BJ (cell line): Measurements from ENCODE around the gene TSPAN18. TPM values are rescaled to one million over a fixed set of nuclear protein-coding genes. Genes with fewer than 3 reads are reported as not detected.

Experiments used
- CTCF ChIA-PET: fragments of 350-600 bp; formaldehyde crosslinking; extraction: SDS; loops from one replicate; lab custom pipeline; 2021; ENCODE audit warnings: antibody characterized with exemption, inconsistent platforms; lab: Yijun Ruan, JAX
- POLR2A ChIA-PET: fragments of 300-600 bp; sonication (Branson Sonifier 250); formaldehyde crosslinking; extraction: SDS; loops from one replicate; lab custom pipeline; 2021; ENCODE audit warnings: antibody characterized with exemption; lab: Charles Lee
- DNase-seq: peaks from one replicate; pipeline ENCODE4 v3.0.0-alpha.2; 2011; ENCODE audit warnings: low read depth
- H3K27me3 ChIP-seq: 2 replicates; pipeline ENCODE4 v1.6.0; 2011; ENCODE audit warnings: low read length; ENCODE audit not compliant: control insufficient read depth, insufficient read depth
- H3K36me3 ChIP-seq: 2 replicates; pipeline ENCODE4 v1.5.1; 2011; ENCODE audit warnings: low read length; ENCODE audit not compliant: control insufficient read depth, insufficient read depth
- H3K4me3 ChIP-seq: 2 replicates; pipeline ENCODE4 v1.5.1; 2011; ENCODE audit warnings: low read depth, mild to moderate bottlenecking, control low read depth, low read length
- CTCF ChIP-seq: IDR thresholded peaks from 2 replicates; pipeline ENCODE4 v1.5.1; 2011; ENCODE audit warnings: low read depth, mild to moderate bottlenecking, control low read depth, inconsistent platforms, low read length, moderate library complexity; ENCODE audit not compliant: insufficient read depth
- polyA plus RNA-seq: library from polyadenylated mRNA; depleted of rRNA; stranded (reverse); fragments of >200 nt; gene quantifications from 2 replicates; pipeline ENCODE4 v1.2.3, GENCODE V29; 2011

The TSPAN18 gene
- polyA plus RNA-seq, 1 experiment: 0.55 TPM

GRCh38 chr11:44814881-44815592 lies 88.3 kb downstream of the TSPAN18 start:
- DNase-seq: no peak
- ChIA-PET POLR2A (no interaction called here), CTCF (interaction anchor here (0.6 to 1.6 kb wide), 2 partner anchors 19 to 78 kb away, joined by 3 to 5 read pairs; no protein-coding TSS in a partner anchor)
- TF ChIP-seq CTCF: no peak
- no peaks in the 10 kb centered on the region for H3K36me3 ChIP-seq
- no peaks in the 10 kb centered on the region; the same call in 1 of the 2 replicates for H3K27me3 ChIP-seq
- H3K4me3 ChIP-seq: no peak overlapping the region

GRCh38 chr11:44815917-44816456 lies 89.2 kb downstream of the TSPAN18 start:
- CTCF ChIA-PET: interaction anchor here (0.6 to 2.0 kb wide), 4 partner anchors 16 to 111 kb away, joined by 3 to 5 read pairs (median 4); no protein-coding TSS in a partner anchor
- H3K4me3 ChIP-seq: no peak overlapping the region
- no peaks in the 10 kb centered on the region for H3K36me3 ChIP-seq
- no peak for DNase-seq
- peaks cover 1% of the 10 kb centered on the region; the same call in 1 of the 2 replicates for H3K27me3 ChIP-seq
- TF ChIP-seq CTCF: no peak
- POLR2A ChIA-PET: no interaction called here

GRCh38 chr11:44816761-44817160 lies 90.0 kb downstream of the TSPAN18 start:
- no peak for TF ChIP-seq CTCF
- POLR2A ChIA-PET: no interaction called here
- no peak for DNase-seq
- Histone ChIP-seq H3K36me3 (no peaks in the 10 kb centered on the region), H3K27me3 (peaks cover 1% of the 10 kb centered on the region; the same call in 1 of the 2 replicates), H3K4me3 (no peak overlapping the region)
- CTCF ChIA-PET: interaction anchor here (0.9 to 2.0 kb wide), 3 partner anchors 16 to 110 kb away, joined by 4 to 5 read pairs (median 4); no protein-coding TSS in a partner anchor

- ChIA-PET POLR2A (no interaction called here), CTCF (interaction anchor here (0.6 to 2.0 kb wide), 4 partner anchors 11 to 50 kb away, joined by 3 to 4 read pairs (median 3); no protein-coding TSS in a partner anchor)
- DNase-seq: no peak
- peaks cover 2% of the 10 kb centered on the region; the same call in 1 of the 2 replicates for H3K27me3 ChIP-seq
- no peak for TF ChIP-seq CTCF
- no peak overlapping the region for H3K4me3 ChIP-seq
- no peaks in the 10 kb centered on the region for H3K36me3 ChIP-seq
Measured at GRCh38 chr11:44817207-44817949, 90.6 kb downstream of the TSPAN18 start.
